C4-2B (cell line): Measurements from ENCODE around the gene GALNT9.

ENCODE experiments used
- CTCF ChIP-seq: fragments of 450-650 bp; conservative IDR thresholded peaks from 2 replicates; pipeline ENCODE4 v1.5.1; 2017; ENCODE audit warnings: mild to moderate bottlenecking
- ZFX ChIP-seq: fragments of 450-650 bp; IDR thresholded peaks from 2 replicates; pipeline ENCODE4 v1.6.1; 2017

- TF ChIP-seq CTCF: no peak
- no peak for TF ChIP-seq ZFX
Observed at GRCh38 chr12:132296063-132296462, 33.3 kb downstream of the GALNT9 start.
